Measurements from ENCODE around the gene USP13. TPM values are rescaled to one million over a fixed set of nuclear protein-coding genes. Genes with fewer than 3 reads are reported as not detected.

Gene USP13
- total RNA-seq, 6 experiments from 2014 or later = 17.1 to 25.0 (median 21.5) TPM

- H3K4me3 Mint-ChIP-seq = no peak overlapping the region
- H3K4me1 Mint-ChIP-seq (ENCODE audit: low read depth) = peaks cover 29% of the 10 kb centered on the region
- H3K27me3 Mint-ChIP-seq (ENCODE audit: insufficient read depth) = peaks cover 4% of the 10 kb centered on the region
- TF ChIP-seq, protein P1, sequence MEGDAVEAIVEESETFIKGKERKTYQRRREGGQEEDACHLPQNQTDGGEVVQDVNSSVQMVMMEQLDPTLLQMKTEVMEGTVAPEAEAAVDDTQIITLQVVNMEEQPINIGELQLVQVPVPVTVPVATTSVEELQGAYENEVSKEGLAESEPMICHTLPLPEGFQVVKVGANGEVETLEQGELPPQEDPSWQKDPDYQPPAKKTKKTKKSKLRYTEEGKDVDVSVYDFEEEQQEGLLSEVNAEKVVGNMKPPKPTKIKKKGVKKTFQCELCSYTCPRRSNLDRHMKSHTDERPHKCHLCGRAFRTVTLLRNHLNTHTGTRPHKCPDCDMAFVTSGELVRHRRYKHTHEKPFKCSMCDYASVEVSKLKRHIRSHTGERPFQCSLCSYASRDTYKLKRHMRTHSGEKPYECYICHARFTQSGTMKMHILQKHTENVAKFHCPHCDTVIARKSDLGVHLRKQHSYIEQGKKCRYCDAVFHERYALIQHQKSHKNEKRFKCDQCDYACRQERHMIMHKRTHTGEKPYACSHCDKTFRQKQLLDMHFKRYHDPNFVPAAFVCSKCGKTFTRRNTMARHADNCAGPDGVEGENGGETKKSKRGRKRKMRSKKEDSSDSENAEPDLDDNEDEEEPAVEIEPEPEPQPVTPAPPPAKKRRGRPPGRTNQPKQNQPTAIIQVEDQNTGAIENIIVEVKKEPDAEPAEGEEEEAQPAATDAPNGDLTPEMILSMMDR (IDR thresholded peaks at IDR 0.05) = no peak
- H3K9me3 Mint-ChIP-seq = no peaks in the 10 kb centered on the region
- DNase-seq = no peak
- H3K36me3 Mint-ChIP-seq (ENCODE audit: low read depth) = peaks cover 33% of the 10 kb centered on the region
- H3K27ac Mint-ChIP-seq = no peak overlapping the region
Observed at GRCh38 chr3:179734497-179735281, 81.8 kb downstream of the USP13 start.

DNA sequence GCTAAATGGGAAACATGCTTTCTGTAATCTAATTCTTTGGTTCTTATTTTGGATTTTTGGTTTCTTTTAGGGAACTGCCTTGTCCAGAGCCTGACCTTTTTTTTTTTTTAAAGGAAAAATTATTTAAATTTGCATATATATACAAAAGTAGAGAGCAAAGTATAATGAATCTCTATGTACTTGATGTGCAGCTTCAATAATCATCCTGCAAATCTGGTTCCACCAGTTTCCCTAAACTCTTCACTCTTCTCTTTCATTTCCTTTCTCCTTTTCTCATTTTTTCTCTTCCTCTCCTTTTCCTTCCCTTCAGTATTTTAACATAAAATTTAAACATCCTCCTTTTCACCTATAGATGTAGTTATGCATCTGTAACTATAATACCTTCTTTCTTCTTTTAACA, 82.5 kb downstream of the USP13 start:
- Mint-ChIP-seq H3K27ac (no peak overlapping the region), H3K9me3 (no peaks in the 10 kb centered on the region), H3K4me1 (ENCODE audit: low read depth) (peaks cover 29% of the 10 kb centered on the region), H3K27me3 (ENCODE audit: insufficient read depth) (peaks cover 4% of the 10 kb centered on the region), H3K36me3 (ENCODE audit: low read depth) (peaks cover 33% of the 10 kb centered on the region), H3K4me3 (no peak overlapping the region)
- no peak for DNase-seq
- TF ChIP-seq, protein P1 (IDR thresholded peaks at IDR 0.05) = no peak

GRCh38 chr3:179738998-179739397, 86.2 kb downstream of the USP13 start:
- Mint-ChIP-seq H3K9me3 (no peaks in the 10 kb centered on the region), H3K36me3 (ENCODE audit: low read depth) (peaks cover 23% of the 10 kb centered on the region), H3K4me1 (ENCODE audit: low read depth) (peaks cover 18% of the 10 kb centered on the region), H3K27ac (no peak overlapping the region), H3K4me3 (no peak overlapping the region), H3K27me3 (ENCODE audit: insufficient read depth) (peaks cover 4% of the 10 kb centered on the region)
- TF ChIP-seq, protein P1 (IDR thresholded peaks at IDR 0.05) = no peak
- no peak for DNase-seq

- H3K9me3 Mint-ChIP-seq = no peaks in the 10 kb centered on the region
- DNase-seq = no peak
- peaks cover 23% of the 10 kb centered on the region for H3K36me3 Mint-ChIP-seq (ENCODE audit: low read depth)
- H3K27ac Mint-ChIP-seq = no peak overlapping the region
- TF ChIP-seq, protein P1 (IDR thresholded peaks at IDR 0.05) = no peak
- H3K4me1 Mint-ChIP-seq (ENCODE audit: low read depth) = peaks cover 7% of the 10 kb centered on the region
- no peak overlapping the region for H3K4me3 Mint-ChIP-seq
- peaks cover 4% of the 10 kb centered on the region for H3K27me3 Mint-ChIP-seq (ENCODE audit: insufficient read depth)
Observed at GRCh38 chr3:179739816-179740594, 87.2 kb downstream of the USP13 start.

GRCh38 chr3:179743913-179744312, 91.1 kb downstream of the USP13 start:
- H3K27ac Mint-ChIP-seq = no peak overlapping the region
- H3K4me3 Mint-ChIP-seq = no peak overlapping the region

More at GRCh38 chr3:179743913-179744312, 91.1 kb downstream of the USP13 start:
- Mint-ChIP-seq H3K9me3 (no peaks in the 10 kb centered on the region), H3K27me3 (ENCODE audit: insufficient read depth) (no peaks in the 10 kb centered on the region), H3K4me1 (ENCODE audit: low read depth) (peaks cover 6% of the 10 kb centered on the region; the same call in 1 of the 2 replicates), H3K36me3 (ENCODE audit: low read depth) (peaks cover 13% of the 10 kb centered on the region; the same call in 1 of the 2 replicates)
- TF ChIP-seq, protein P1 (IDR thresholded peaks at IDR 0.05) = no peak
- no peak for DNase-seq
